Measurements from ENCODE around the gene APC2. TPM values are rescaled to one million over a fixed set of nuclear protein-coding genes. Genes with fewer than 3 reads are reported as not detected.

Gene APC2
- polyA plus RNA-seq, 1 donor (not counting 4 experiments of a cell fraction or from before 2014, with no cell fraction given), result 0.01 TPM

DNA sequence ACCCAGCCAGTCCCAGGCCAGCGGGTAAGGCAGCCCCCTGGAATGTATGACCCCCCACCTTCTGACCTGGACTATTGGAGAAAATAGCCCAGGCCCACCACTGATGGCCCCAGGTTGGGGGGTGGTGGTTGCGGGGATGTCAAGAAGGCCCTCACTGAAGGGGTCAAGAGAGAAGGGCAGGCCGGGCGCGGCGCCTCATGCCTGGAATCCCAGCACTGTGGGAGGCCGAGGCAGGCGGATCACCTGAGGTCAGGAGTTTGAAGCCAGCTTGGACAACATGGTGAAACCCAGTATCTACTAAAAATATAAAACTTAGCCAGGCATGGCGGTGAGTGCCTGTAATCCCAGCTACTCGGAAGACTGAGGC, 64.4 kb downstream of the APC2 start:
- H3K27me3 ChIP-seq (ENCODE audit: control insufficient read depth, extremely low read depth, insufficient read depth, low read length), result no peaks in the 10 kb centered on the region
- no peak for TF ChIP-seq CTCF (optimal IDR thresholded peaks at IDR 0.05 in 1 of 3, IDR thresholded peaks at IDR 0.05 in 1 of 3, conservative IDR thresholded peaks at IDR 0.05 in 1 of 3; ENCODE audit: extremely low read depth in 1 of 3, insufficient read depth in 2 of 3, low read length in 3 of 3)
- FAIRE-seq, result no peak
- dilution Hi-C loops (cut with MboI; ENCODE audit: extremely low pct_ligation_motif_present, low sequenced_read_pairs), result no loop called here
- peaks cover 0 to 2% of the 10 kb centered on the region in 2 experiments for H3K36me3 ChIP-seq (ENCODE audit: control insufficient read depth in 2 of 2, extremely low read depth in 1 of 2, insufficient read depth in 2 of 2, low read length in 2 of 2)
- H3K4me1 ChIP-seq (ENCODE audit: control insufficient read depth, extremely low read depth, insufficient read depth, low read length), result peaks cover 4% of the 10 kb centered on the region
- H3K9ac ChIP-seq (ENCODE audit: control insufficient read depth, extremely low read depth, insufficient read depth, low read length), result no peak overlapping the region
- H3K9me1 ChIP-seq (ENCODE audit: control insufficient read depth, extremely low read depth, insufficient read depth, low read length), result no peaks in the 10 kb centered on the region
- no peaks in the 10 kb centered on the region for H3K9me3 ChIP-seq (ENCODE audit: control insufficient read depth, low read depth, low read length)
- H3K4me3 ChIP-seq (ENCODE audit: control insufficient read depth in 2 of 3, extremely low read depth in 1 of 3, insufficient read depth in 2 of 3, low read depth in 1 of 3, low read length in 3 of 3), result no peak overlapping the region
- DNase-seq (ENCODE audit: low read depth, low spot score), result no peak
- no peak overlapping the region for H3K4me2 ChIP-seq (ENCODE audit: control insufficient read depth, extremely low read depth, insufficient read depth, low read depth, low read length)
- H3K79me2 ChIP-seq (ENCODE audit: control insufficient read depth, insufficient read depth, low read length), result no peaks in the 10 kb centered on the region
- H3K27ac ChIP-seq (ENCODE audit: control insufficient read depth, insufficient read depth, low read length), result no peak overlapping the region
- no peaks in the 10 kb centered on the region for H4K20me1 ChIP-seq (ENCODE audit: control insufficient read depth, extremely low read depth, insufficient read depth, low read length)
- no peak overlapping the region for H2AFZ ChIP-seq (ENCODE audit: control insufficient read depth, low read length)

DNA sequence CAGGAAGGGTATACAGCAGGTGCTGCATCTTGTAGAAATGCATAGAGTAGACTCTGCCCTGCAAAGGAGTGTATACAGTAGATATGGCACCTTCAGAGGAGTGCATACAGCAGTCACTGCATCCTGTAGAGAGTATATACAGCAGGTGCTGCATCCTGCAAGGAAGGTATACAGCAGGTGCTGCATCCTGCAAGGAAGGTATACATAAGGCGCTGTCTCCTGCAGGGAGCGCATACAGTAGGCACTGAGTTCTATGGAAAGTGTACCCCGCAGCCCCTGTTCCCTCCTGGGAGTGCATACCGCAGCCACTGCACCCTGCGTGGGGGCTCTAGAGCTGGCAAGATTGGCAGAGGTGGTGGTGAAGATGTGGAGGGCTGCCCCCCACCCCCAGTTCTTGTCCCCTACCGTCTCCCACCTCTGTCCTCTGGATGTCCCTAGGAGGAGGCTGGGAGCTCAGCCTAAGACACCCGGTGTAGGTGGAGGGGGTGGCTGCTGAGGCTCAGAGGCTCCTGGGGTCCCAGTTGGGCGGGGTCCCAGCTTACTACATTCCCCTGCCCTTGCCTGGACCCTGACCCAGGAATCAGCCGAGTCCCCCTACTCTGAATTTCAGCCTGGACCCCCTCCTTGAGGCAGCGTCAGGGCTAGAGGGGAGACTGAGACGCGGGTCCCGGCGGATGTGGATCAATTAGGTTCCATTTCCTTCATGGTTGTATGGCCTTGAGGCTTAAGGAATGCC, 65.2 kb downstream of the APC2 start:
- DNase-seq (ENCODE audit: low read depth, low spot score), result no peak
- Histone ChIP-seq H3K4me3 (ENCODE audit: control insufficient read depth in 2 of 3, extremely low read depth in 1 of 3, insufficient read depth in 2 of 3, low read depth in 1 of 3, low read length in 3 of 3) (no peak overlapping the region), H3K36me3 (ENCODE audit: control insufficient read depth in 2 of 2, extremely low read depth in 1 of 2, insufficient read depth in 2 of 2, low read length in 2 of 2) (no peaks in the 10 kb centered on the region), H3K9ac (ENCODE audit: control insufficient read depth, extremely low read depth, insufficient read depth, low read length) (no peak overlapping the region), H3K79me2 (ENCODE audit: control insufficient read depth, insufficient read depth, low read length) (no peaks in the 10 kb centered on the region), H3K27me3 (ENCODE audit: control insufficient read depth, extremely low read depth, insufficient read depth, low read length) (no peaks in the 10 kb centered on the region), H2AFZ (ENCODE audit: control insufficient read depth, low read length) (no peak overlapping the region), H3K9me1 (ENCODE audit: control insufficient read depth, extremely low read depth, insufficient read depth, low read length) (no peaks in the 10 kb centered on the region), H3K27ac (ENCODE audit: control insufficient read depth, insufficient read depth, low read length) (no peak overlapping the region), H4K20me1 (ENCODE audit: control insufficient read depth, extremely low read depth, insufficient read depth, low read length) (no peaks in the 10 kb centered on the region), H3K4me2 (ENCODE audit: control insufficient read depth, extremely low read depth, insufficient read depth, low read depth, low read length) (no peak overlapping the region), H3K9me3 (ENCODE audit: control insufficient read depth, low read depth, low read length) (no peaks in the 10 kb centered on the region), H3K4me1 (ENCODE audit: control insufficient read depth, extremely low read depth, insufficient read depth, low read length) (peaks cover 4% of the 10 kb centered on the region)
- FAIRE-seq, result no peak
- TF ChIP-seq EZH2 (IDR thresholded peaks at IDR 0.05; ENCODE audit: low read length), result no peak
- TF ChIP-seq CTCF (optimal IDR thresholded peaks at IDR 0.05 in 1 of 3, IDR thresholded peaks at IDR 0.05 in 1 of 3, conservative IDR thresholded peaks at IDR 0.05 in 1 of 3; ENCODE audit: extremely low read depth in 1 of 3, insufficient read depth in 2 of 3, low read length in 3 of 3), result no peak
- dilution Hi-C loops (cut with MboI; ENCODE audit: extremely low pct_ligation_motif_present, low sequenced_read_pairs), result no loop called here
